Neural cell (in vitro differentiated cells): Measurements from ENCODE around the gene ZNF503. TPM values are rescaled to one million over a fixed set of nuclear protein-coding genes. Genes with fewer than 3 reads are reported as not detected.

Experiments
- H2AFZ ChIP-seq: fragments of 200-600, 300-800 bp; sonication (generic), shearing (Covaris generic); 2 replicates; pipeline ENCODE4 v1.6.0; 2014; ENCODE audit warnings: low read depth, mild to moderate bottlenecking, antibody characterized with exemption, low read length, moderate library complexity
- H3F3A ChIP-seq: fragments of 200-600 bp; shearing (Covaris generic); 2 replicates; pipeline ENCODE4 v1.6.1; 2016; ENCODE audit warnings: mild to moderate bottlenecking, moderate library complexity, mixed read lengths, antibody characterized with exemption, low read length; ENCODE audit not compliant: insufficient read depth, poor library complexity, severe bottlenecking
- H3K27ac ChIP-seq: fragments of 200-600, 300-800 bp; sonication (generic), shearing (Covaris generic); 2 replicates; pipeline ENCODE4 v1.5.1; 2014; ENCODE audit warnings: mild to moderate bottlenecking, low read length, moderate library complexity
- H3K27me3 ChIP-seq: fragments of 300-800, 200-600 bp; sonication (generic), shearing (Covaris generic); 2 replicates; pipeline ENCODE4 v1.6.0; 2014; ENCODE audit warnings: mild to moderate bottlenecking, low read depth, low read length, moderate library complexity; ENCODE audit not compliant: insufficient read depth
- H3K36me3 ChIP-seq: fragments of 300-800, 200-600 bp; sonication (generic), shearing (Covaris generic); 2 replicates; pipeline ENCODE4 v1.5.1; 2014; ENCODE audit warnings: mild to moderate bottlenecking, antibody characterized with exemption, low read length, moderate library complexity; ENCODE audit not compliant: insufficient read depth
- H3K4me2 ChIP-seq: fragments of 300-800, 200-600 bp; sonication (generic), shearing (Covaris generic); 2 replicates; pipeline ENCODE4 v1.6.0; 2014; ENCODE audit warnings: mild to moderate bottlenecking, low read length
- H3K4me3 ChIP-seq: fragments of 300-800, 200-600 bp; sonication (generic), shearing (Covaris generic); 2 replicates; pipeline ENCODE4 v1.5.1; 2014; ENCODE audit warnings: mild to moderate bottlenecking, low read length, moderate library complexity
- H3K79me2 ChIP-seq: fragments of 200-600 bp; shearing (Covaris generic); replicated peaks from 2 replicates; pipeline ENCODE4 v1.6.0; 2014; ENCODE audit warnings: mild to moderate bottlenecking, low read length, moderate library complexity; ENCODE audit not compliant: insufficient read depth
- H3K9ac ChIP-seq: fragments of 300-800, 200-600 bp; sonication (generic), shearing (Covaris generic); 2 replicates; pipeline ENCODE4 v1.6.1; 2016; ENCODE audit warnings: mild to moderate bottlenecking, low read length, mixed read lengths
- H3K9me2 ChIP-seq: fragments of 200-600 bp; shearing (Covaris generic); 2 replicates; pipeline ENCODE4 v1.6.1; 2016; ENCODE audit warnings: mild to moderate bottlenecking, low read length, mixed read lengths; ENCODE audit not compliant: insufficient read depth
- H3K9me3 ChIP-seq: fragments of 200-600, 300-800 bp; sonication (generic), shearing (Covaris generic); 2 replicates; pipeline ENCODE4 v1.6.1; 2016; ENCODE audit warnings: mild to moderate bottlenecking, mixed run types, low read length, moderate library complexity, mixed read lengths
- H4K20me1 ChIP-seq: fragments of 200-600 bp; shearing (Covaris generic); 2 replicates; pipeline ENCODE4 v1.6.1; 2016; ENCODE audit warnings: mild to moderate bottlenecking, mixed run types; ENCODE audit not compliant: insufficient read depth
- EP300 ChIP-seq: fragments of 450-650 bp; conservative IDR thresholded peaks from 2 replicates; pipeline ENCODE4 v1.6.1; 2014; ENCODE audit warnings: antibody characterized with exemption, mild to moderate bottlenecking, moderate library complexity; ENCODE audit not compliant: poor library complexity, severe bottlenecking
- EZH2 ChIP-seq: fragments of 200-600, 300-800 bp; shearing (Covaris generic), sonication (generic); IDR thresholded peaks from 2 replicates; pipeline ENCODE4 v1.6.1; 2014; ENCODE audit warnings: antibody characterized with exemption, low read length, borderline replicate concordance, mild to moderate bottlenecking; ENCODE audit not compliant: insufficient read depth, poor library complexity, severe bottlenecking
- MXI1 ChIP-seq: fragments of 450-650 bp; conservative IDR thresholded peaks from 2 replicates; pipeline ENCODE4 v1.6.1; 2014; ENCODE audit warnings: antibody characterized with exemption, mild to moderate bottlenecking; ENCODE audit not compliant: poor library complexity, severe bottlenecking
- POLR2AphosphoS5 ChIP-seq: IDR thresholded peaks from 2 replicates; pipeline ENCODE4 v1.6.1; 2012
- RAD21 ChIP-seq: fragments of 450-650 bp; conservative IDR thresholded peaks from 2 replicates; pipeline ENCODE4 v1.6.1; 2014; ENCODE audit warnings: antibody characterized with exemption, mild to moderate bottlenecking, moderate library complexity
- SMC3 ChIP-seq: fragments of 450-650 bp; conservative IDR thresholded peaks from 2 replicates; pipeline ENCODE4 v1.6.1; 2014; ENCODE audit warnings: antibody characterized with exemption, mild to moderate bottlenecking, moderate library complexity; ENCODE audit not compliant: poor library complexity
- TAF1 ChIP-seq: IDR thresholded peaks from 2 replicates; pipeline ENCODE4 v1.6.1; 2012; ENCODE audit warnings: low read depth
- polyA plus RNA-seq: library from polyadenylated mRNA; depleted of rRNA; stranded (reverse); fragments of >200 nt; gene quantifications from 2 replicates; pipeline ENCODE4 v1.2.3, GENCODE V29; 2014
- TF ChIP-seq, protein P1 (sequence below): fragments of 450-650 bp; IDR thresholded peaks from 2 replicates; pipeline ENCODE4 v1.5.1; 2014; ENCODE audit warnings: antibody characterized with exemption, mild to moderate bottlenecking, moderate library complexity; ENCODE audit not compliant: poor library complexity, severe bottlenecking
- TF ChIP-seq, protein P2 (sequence below): IDR thresholded peaks from 2 replicates; pipeline ENCODE4 v1.6.1; 2012; ENCODE audit warnings: borderline replicate concordance

The ZNF503 gene
- polyA plus RNA-seq, 1 donor from 2014 or later: 41.4 TPM

DNA sequence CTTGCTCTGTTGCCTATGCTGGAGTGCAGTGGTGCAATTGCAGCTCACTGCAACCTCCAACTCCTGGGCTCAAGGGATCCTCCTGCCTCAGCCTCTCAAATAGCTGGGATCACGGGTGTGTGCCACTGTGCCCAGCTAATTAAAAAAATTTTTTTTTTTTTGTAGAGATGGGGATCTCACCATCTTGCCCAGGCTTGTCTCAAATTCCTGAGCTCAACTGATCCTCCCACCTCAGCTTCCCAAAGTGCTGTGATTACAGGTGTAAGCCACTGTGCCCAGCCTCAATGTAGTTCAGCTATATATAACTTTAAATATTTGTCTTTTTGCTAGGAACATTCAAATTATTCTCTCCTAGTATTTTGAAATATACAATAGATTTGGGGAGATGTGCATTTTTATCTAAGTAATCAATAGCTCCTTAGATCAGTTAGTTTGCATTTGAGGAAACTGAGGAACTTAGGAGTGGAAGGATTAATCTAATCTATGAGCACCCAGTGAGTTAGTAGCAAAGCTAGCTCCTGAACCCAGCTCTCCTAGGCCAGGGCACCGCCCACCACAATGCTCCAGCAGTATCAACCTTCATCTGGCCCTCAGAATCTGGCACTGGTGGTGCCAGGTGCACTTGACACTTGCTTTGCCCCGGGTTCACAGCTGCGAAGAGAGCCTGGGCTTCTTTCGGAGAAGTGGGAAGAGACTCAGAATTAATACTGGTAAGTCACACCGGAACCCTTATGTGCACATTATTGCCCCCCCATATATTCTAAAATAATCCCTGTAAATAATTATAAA lies 23.9 kb upstream of the ZNF503 start:
- TF ChIP-seq MXI1 (no peak), POLR2AphosphoS5 (no peak), TAF1 (no peak)
- H4K20me1 ChIP-seq: no peaks in the 10 kb centered on the region
- no peak overlapping the region for H3K4me3 ChIP-seq
- no peaks in the 10 kb centered on the region for H3K9me2 ChIP-seq
- H3K27ac ChIP-seq: no peak overlapping the region
- H3K36me3 ChIP-seq: no peaks in the 10 kb centered on the region
- no peak overlapping the region for H2AFZ ChIP-seq
- no peaks in the 10 kb centered on the region for H3K9me3 ChIP-seq
- H3K79me2 ChIP-seq: no peaks in the 10 kb centered on the region
- no peak overlapping the region for H3K9ac ChIP-seq
- no peak overlapping the region for H3K4me2 ChIP-seq
- no peaks in the 10 kb centered on the region for H3F3A ChIP-seq
- H3K27me3 ChIP-seq: peaks cover 8% of the 10 kb centered on the region

DNA sequence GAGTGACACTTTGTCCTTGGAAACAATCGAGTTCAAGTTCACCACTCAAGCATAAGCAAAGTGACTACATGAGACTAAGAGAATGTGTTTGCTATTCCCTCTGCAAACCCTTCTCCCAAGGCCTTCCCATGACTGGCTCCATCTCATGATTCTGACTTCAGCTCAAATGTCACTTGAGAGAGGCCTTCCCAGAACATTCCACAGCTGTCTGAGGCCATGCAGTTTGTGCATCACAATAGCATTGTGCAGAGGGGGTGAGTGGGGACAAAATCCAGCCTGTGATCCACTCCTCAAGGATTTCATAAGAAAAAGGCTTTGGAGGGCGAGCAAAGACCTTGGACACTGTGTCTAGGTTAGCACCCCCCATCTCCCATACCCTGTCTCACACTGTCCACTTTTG lies 23.0 kb upstream of the ZNF503 start:
- TF ChIP-seq TAF1: no peak
- no peak for TF ChIP-seq EP300
- TF ChIP-seq, protein P1, sequence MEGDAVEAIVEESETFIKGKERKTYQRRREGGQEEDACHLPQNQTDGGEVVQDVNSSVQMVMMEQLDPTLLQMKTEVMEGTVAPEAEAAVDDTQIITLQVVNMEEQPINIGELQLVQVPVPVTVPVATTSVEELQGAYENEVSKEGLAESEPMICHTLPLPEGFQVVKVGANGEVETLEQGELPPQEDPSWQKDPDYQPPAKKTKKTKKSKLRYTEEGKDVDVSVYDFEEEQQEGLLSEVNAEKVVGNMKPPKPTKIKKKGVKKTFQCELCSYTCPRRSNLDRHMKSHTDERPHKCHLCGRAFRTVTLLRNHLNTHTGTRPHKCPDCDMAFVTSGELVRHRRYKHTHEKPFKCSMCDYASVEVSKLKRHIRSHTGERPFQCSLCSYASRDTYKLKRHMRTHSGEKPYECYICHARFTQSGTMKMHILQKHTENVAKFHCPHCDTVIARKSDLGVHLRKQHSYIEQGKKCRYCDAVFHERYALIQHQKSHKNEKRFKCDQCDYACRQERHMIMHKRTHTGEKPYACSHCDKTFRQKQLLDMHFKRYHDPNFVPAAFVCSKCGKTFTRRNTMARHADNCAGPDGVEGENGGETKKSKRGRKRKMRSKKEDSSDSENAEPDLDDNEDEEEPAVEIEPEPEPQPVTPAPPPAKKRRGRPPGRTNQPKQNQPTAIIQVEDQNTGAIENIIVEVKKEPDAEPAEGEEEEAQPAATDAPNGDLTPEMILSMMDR: no peak
- TF ChIP-seq EZH2: no peak
- TF ChIP-seq POLR2AphosphoS5: no peak
- TF ChIP-seq, protein P2, sequence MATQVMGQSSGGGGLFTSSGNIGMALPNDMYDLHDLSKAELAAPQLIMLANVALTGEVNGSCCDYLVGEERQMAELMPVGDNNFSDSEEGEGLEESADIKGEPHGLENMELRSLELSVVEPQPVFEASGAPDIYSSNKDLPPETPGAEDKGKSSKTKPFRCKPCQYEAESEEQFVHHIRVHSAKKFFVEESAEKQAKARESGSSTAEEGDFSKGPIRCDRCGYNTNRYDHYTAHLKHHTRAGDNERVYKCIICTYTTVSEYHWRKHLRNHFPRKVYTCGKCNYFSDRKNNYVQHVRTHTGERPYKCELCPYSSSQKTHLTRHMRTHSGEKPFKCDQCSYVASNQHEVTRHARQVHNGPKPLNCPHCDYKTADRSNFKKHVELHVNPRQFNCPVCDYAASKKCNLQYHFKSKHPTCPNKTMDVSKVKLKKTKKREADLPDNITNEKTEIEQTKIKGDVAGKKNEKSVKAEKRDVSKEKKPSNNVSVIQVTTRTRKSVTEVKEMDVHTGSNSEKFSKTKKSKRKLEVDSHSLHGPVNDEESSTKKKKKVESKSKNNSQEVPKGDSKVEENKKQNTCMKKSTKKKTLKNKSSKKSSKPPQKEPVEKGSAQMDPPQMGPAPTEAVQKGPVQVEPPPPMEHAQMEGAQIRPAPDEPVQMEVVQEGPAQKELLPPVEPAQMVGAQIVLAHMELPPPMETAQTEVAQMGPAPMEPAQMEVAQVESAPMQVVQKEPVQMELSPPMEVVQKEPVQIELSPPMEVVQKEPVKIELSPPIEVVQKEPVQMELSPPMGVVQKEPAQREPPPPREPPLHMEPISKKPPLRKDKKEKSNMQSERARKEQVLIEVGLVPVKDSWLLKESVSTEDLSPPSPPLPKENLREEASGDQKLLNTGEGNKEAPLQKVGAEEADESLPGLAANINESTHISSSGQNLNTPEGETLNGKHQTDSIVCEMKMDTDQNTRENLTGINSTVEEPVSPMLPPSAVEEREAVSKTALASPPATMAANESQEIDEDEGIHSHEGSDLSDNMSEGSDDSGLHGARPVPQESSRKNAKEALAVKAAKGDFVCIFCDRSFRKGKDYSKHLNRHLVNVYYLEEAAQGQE: no peak
- TF ChIP-seq RAD21: no peak
- Histone ChIP-seq H3K9me3 (no peaks in the 10 kb centered on the region), H3K27me3 (no peaks in the 10 kb centered on the region), H3F3A (no peaks in the 10 kb centered on the region), H3K4me3 (no peak overlapping the region), H3K9me2 (no peaks in the 10 kb centered on the region), H3K36me3 (no peaks in the 10 kb centered on the region), H3K9ac (no peak overlapping the region), H3K79me2 (no peaks in the 10 kb centered on the region), H3K4me2 (no peak overlapping the region), H2AFZ (no peak overlapping the region), H3K27ac (no peak overlapping the region), H4K20me1 (no peaks in the 10 kb centered on the region)

DNA sequence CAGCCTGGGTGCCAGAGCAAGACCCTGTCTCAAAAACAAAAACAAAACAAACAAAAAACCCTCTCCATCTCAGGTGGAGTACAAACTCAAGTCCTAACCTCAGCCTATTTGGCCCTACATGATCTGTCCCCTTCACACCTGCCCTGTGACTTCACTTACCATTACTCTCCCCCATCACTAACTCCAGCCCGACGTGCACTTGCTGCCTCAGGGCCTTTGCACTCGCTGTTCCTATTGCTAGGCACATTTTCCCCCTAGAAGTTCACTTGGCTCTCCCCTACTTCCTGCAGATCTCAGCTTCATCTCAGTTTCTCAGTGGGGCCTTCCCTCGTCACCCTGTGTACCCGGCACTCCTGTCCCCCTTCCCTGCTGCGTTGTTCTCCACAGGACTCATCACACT lies 21.3 kb upstream of the ZNF503 start:
- Histone ChIP-seq H2AFZ (no peak overlapping the region), H3F3A (no peaks in the 10 kb centered on the region), H3K9me3 (no peaks in the 10 kb centered on the region), H3K4me2 (no peak overlapping the region), H3K36me3 (no peaks in the 10 kb centered on the region), H3K9ac (no peak overlapping the region), H4K20me1 (no peaks in the 10 kb centered on the region), H3K27ac (no peak overlapping the region), H3K27me3 (no peaks in the 10 kb centered on the region), H3K9me2 (no peaks in the 10 kb centered on the region), H3K4me3 (no peak overlapping the region), H3K79me2 (no peaks in the 10 kb centered on the region)
- TF ChIP-seq EP300 (no peak), EZH2 (no peak), POLR2AphosphoS5 (no peak), MXI1 (no peak), RAD21 (no peak), SMC3 (no peak), TAF1 (no peak)
- TF ChIP-seq, protein P2: no peak
- TF ChIP-seq, protein P1: no peak
